CD14-positive monocyte (primary cell): Measurements from ENCODE around the gene NAT16. TPM values are rescaled to one million over a fixed set of nuclear protein-coding genes. Genes with fewer than 3 reads are reported as not detected.

Experiments
- DNase-seq, 3 donors: peaks; one replicate each; pipeline ENCODE4 v3.0.0-alpha.2; 2011 to 2022
- H2AFZ ChIP-seq: 2 replicates; pipeline ENCODE4 v1.6.0; 2012; ENCODE audit warnings: mild to moderate bottlenecking, low read depth, low read length, inconsistent platforms; ENCODE audit not compliant: insufficient read depth, poor library complexity, severe bottlenecking
- H3K27ac ChIP-seq, 2 donors: 1 replicate in 1 of 2; 2 replicates in 1 of 2; pipeline ENCODE4 v1.5.1; 2012 to 2013; ENCODE audit warnings: low read length in 2 of 2, control low read depth in 1 of 2, inconsistent platforms in 1 of 2, low read depth in 1 of 2, mild to moderate bottlenecking in 1 of 2
- H3K27me3 ChIP-seq, 2 donors: one replicate each; pipeline versions ENCODE4 v1.6.0 to v1.6.1; 2011 to 2013; ENCODE audit warnings: low read length in 2 of 2; ENCODE audit not compliant: control insufficient read depth in 2 of 2, insufficient read depth in 2 of 2
- H3K36me3 ChIP-seq, 2 donors: replicated peaks in 1 of 2; 1 replicate in 1 of 2; 2 replicates in 1 of 2; pipeline versions ENCODE4 v1.5.1 to v1.6.1; 2012 to 2013; ENCODE audit warnings: low read length in 2 of 2, control low read depth in 1 of 2, inconsistent platforms in 1 of 2, mild to moderate bottlenecking in 1 of 2; ENCODE audit not compliant: insufficient read depth in 2 of 2, control insufficient read depth in 1 of 2
- H3K4me1 ChIP-seq, 2 donors: 1 replicate in 1 of 2; 2 replicates in 1 of 2; pipeline versions ENCODE4 v1.5.1 to v1.6.1; 2012 to 2013; ENCODE audit warnings: low read length in 2 of 2, control low read depth in 1 of 2, inconsistent platforms in 1 of 2, mild to moderate bottlenecking in 1 of 2, moderate library complexity in 1 of 2; ENCODE audit not compliant: insufficient read depth in 2 of 2, control insufficient read depth in 1 of 2
- H3K4me2 ChIP-seq: replicated peaks from 2 replicates; pipeline ENCODE3; 2012; ENCODE audit warnings: low read length, moderate library complexity, mild to moderate bottlenecking; ENCODE audit not compliant: poor library complexity, severe bottlenecking; ENCODE audit errors: extremely low read depth
- H3K4me3 ChIP-seq, 3 experiments: fragments of 200-600 bp in 1 of 3; sonication (generic) in 1 of 3; replicated peaks in 1 of 3; 1 replicate in 2 of 3; 2 replicates in 1 of 3; pipeline ENCODE4 v1.5.1; 2011 to 2013; ENCODE audit warnings: low read length in 3 of 3, mild to moderate bottlenecking in 3 of 3, control low read depth in 2 of 3, low read depth in 2 of 3, inconsistent platforms in 1 of 3, moderate library complexity in 1 of 3
- H3K79me2 ChIP-seq: 2 replicates; pipeline ENCODE4 v1.6.0; 2012; ENCODE audit warnings: mild to moderate bottlenecking, control low read depth, inconsistent platforms, low read length, moderate library complexity; ENCODE audit not compliant: insufficient read depth
- H3K9ac ChIP-seq: 2 replicates; pipeline ENCODE4 v1.6.0; 2017; ENCODE audit warnings: low read length, mild to moderate bottlenecking; ENCODE audit not compliant: insufficient read depth, poor library complexity, severe bottlenecking
- H3K9me3 ChIP-seq, 2 donors: replicated peaks in 1 of 2; 1 replicate in 1 of 2; 2 replicates in 1 of 2; pipeline versions ENCODE4 v1.5.1 to v1.6.1; 2012 to 2013; ENCODE audit warnings: low read length in 2 of 2, control low read depth in 1 of 2; ENCODE audit not compliant: control insufficient read depth in 1 of 2, insufficient read depth in 1 of 2
- H4K20me1 ChIP-seq: 2 replicates; pipeline ENCODE4 v1.6.0; 2012; ENCODE audit warnings: mild to moderate bottlenecking, low read length, control low read depth, moderate library complexity; ENCODE audit not compliant: insufficient read depth
- H3K27ac Mint-ChIP-seq, 7 donors: one replicate each; pipeline ENCODE4 v1.8.0; 2020; ENCODE audit warnings: mild to moderate bottlenecking in 7 of 7, mixed read lengths in 7 of 7, moderate library complexity in 6 of 7, inconsistent platforms in 2 of 7
- H3K27me3 Mint-ChIP-seq, 3 donors: one replicate each; pipeline ENCODE4 v1.8.0; 2021 to 2022; ENCODE audit warnings: low read depth in 3 of 3, mild to moderate bottlenecking in 3 of 3, mixed read lengths in 3 of 3, moderate library complexity in 3 of 3, inconsistent platforms in 1 of 3
- H3K36me3 Mint-ChIP-seq, 2 donors: one replicate each; pipeline ENCODE4 v1.8.0; 2020; ENCODE audit warnings: mixed read lengths in 2 of 2, inconsistent platforms in 1 of 2, mild to moderate bottlenecking in 1 of 2
- H3K4me1 Mint-ChIP-seq: one replicate; pipeline ENCODE4 v1.8.0; 2020; ENCODE audit warnings: mild to moderate bottlenecking, mixed read lengths
- H3K4me3 Mint-ChIP-seq, 2 donors: one replicate each; pipeline ENCODE4 v1.8.0; 2020; ENCODE audit warnings: mild to moderate bottlenecking in 2 of 2, mixed read lengths in 2 of 2, moderate library complexity in 1 of 2
- H3K9me3 Mint-ChIP-seq, 7 donors: one replicate each; pipeline ENCODE4 v1.8.0; 2020 to 2022; ENCODE audit warnings: mixed read lengths in 7 of 7, mild to moderate bottlenecking in 6 of 7, moderate library complexity in 6 of 7, inconsistent platforms in 2 of 7
- CTCF ChIP-seq: fragments of 200-600 bp; IDR thresholded peaks from one replicate; pipeline ENCODE4 v1.8.0; 2022; ENCODE audit warnings: antibody characterized with exemption, mild to moderate bottlenecking
- WGBS: methylation state at CpG from one replicate; pipeline ENCODE4 v1.1.5; 2013; ENCODE audit warnings: missing lambda C conversion rate; ENCODE audit not compliant: insufficient coverage; 5-methylcytosine and 5-hydroxymethylcytosine counted together
- intact Hi-C, 2 donors: fragments of 100-400 bp; cut with micrococcal nuclease; formaldehyde crosslinking; loops; one replicate each; pipeline versions ENCODE4 v1.15.0 to v1.15.1; 2023
- polyA plus RNA-seq, 3 donors: library from polyadenylated mRNA; depleted of rRNA in 1 of 3; unstranded in 2 of 3; stranded (reverse) in 1 of 3; fragments of 300-500 nt in 2 of 3; fragments of >200 nt in 1 of 3; fragmentation: Illumina TruSeq in 2 of 3; gene quantifications; 1 replicate in 2 of 3; 2 replicates in 1 of 3; pipeline ENCODE4 v1.2.3, GENCODE V29; 2012 to 2021

The NAT16 gene
- polyA plus RNA-seq, 3 donors, result not detected

DNA sequence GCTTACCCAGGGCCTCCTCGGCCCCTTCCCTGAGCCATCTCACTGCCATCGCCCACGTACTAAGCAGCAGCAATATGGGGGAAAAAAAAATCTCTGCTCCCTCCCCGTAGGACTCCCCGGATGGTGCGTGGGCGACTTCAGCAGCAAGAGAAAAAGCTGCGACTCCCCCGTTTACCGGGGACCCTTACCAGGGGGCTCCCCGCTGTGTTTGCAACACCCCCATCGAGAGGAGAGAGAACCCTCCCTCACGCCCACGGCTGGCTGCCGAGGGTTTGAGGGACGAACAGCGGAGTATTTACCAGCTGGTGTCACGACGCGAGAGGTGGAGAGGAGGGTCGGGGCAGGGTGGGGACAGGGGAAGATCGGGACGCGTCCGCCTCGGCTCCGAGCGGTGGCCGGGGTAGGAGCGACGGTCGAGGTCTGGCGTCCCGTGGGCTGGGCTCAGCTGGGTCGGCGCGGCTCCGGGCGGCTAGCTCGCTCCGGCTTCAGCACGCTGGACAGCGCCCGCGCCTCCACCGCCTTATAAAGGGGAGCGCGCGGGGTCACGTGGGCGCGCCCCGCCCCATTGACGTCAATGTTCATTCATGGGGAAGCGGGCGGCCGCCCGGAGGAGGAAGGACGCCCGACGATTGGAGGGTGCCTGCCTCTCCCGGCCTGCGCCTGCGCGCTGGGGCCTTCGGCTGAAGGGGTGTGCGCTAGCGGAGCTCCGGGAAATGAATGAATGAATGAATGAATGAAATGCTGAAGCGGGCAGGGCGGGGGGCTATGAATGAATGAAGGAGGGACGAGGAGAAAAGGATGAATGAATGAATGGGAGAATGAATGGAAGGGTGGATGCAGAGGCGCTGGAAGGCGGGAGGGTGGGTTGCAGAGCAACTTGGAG lies 14.8 kb downstream of the NAT16 start, which contains the start of gene VGF:
TSS of gene VGF (minus strand) at position 495 of the 883 bp plus-strand sequence. CDS start 726 bp downstream, outside the sequence.
- DNase-seq, result peak; percentile 94 to 96 (median 95)
- Histone ChIP-seq H3K4me1 (peaks cover 26 to 44% of the 10 kb centered on the region in 2 donors), H4K20me1 (peaks cover 14% of the 10 kb centered on the region), H3K27ac (no peak within 1 kb of the TSS), H2AFZ (no peak within 1 kb of the TSS), H3K9ac (no peak within 1 kb of the TSS), H3K79me2 (no peaks in the 10 kb centered on the region), H3K27me3 (peaks cover 54 to 83% of the 10 kb centered on the region in 2 donors), H3K4me2 (peak within 1 kb of the TSS; percentile 59), H3K4me3 (peak within 1 kb of the TSS in 1 of 3 experiments; percentile 50), H3K36me3 (peaks cover under 1 to 2% of the 10 kb centered on the region in 2 donors), H3K9me3 (peaks cover 6 to 18% of the 10 kb centered on the region in 2 donors)
- no peak for TF ChIP-seq CTCF
- Mint-ChIP-seq H3K36me3 (peaks cover 21 to 28% of the 10 kb centered on the region in 2 donors), H3K4me1 (peaks cover 43% of the 10 kb centered on the region), H3K9me3 (peaks cover 2 to 44% (median 18%) of the 10 kb centered on the region in 7 donors), H3K27me3 (peaks cover 83 to 91% (median 86%) of the 10 kb centered on the region in 3 donors), H3K27ac (peak within 1 kb of the TSS in 3 of 7 donors; percentile 67 to 89 (median 85)), H3K4me3 (peak within 1 kb of the TSS; percentile 63 to 94)
- WGBS, result 1% methylated on average over 55 of the region's 74 CpGs
- intact Hi-C loops, result no loop called here

GRCh38 chr7:101164071-101164840 lies 15.8 kb downstream of the NAT16 start:
- 3% methylated on average over 74 of the region's 75 CpGs for WGBS
- peaks cover 72 to 80% (median 76%) of the 10 kb centered on the region in 3 donors for H3K27me3 Mint-ChIP-seq
- no peak for DNase-seq
- H3K27ac Mint-ChIP-seq, result no peak overlapping the region
- H3K27ac ChIP-seq, result no peak overlapping the region
- H3K4me1 Mint-ChIP-seq, result peaks cover 32% of the 10 kb centered on the region
- peaks cover 14% of the 10 kb centered on the region for H4K20me1 ChIP-seq
- peaks cover 3 to 11% of the 10 kb centered on the region in 2 donors for H3K36me3 ChIP-seq
- intact Hi-C loops, result no loop called here
- peaks cover 50 to 72% of the 10 kb centered on the region in 2 donors for H3K27me3 ChIP-seq
- H3K79me2 ChIP-seq, result no peaks in the 10 kb centered on the region
- H3K9me3 ChIP-seq, result peaks cover 6 to 18% of the 10 kb centered on the region in 2 donors
- H3K4me1 ChIP-seq, result peaks cover 15 to 34% of the 10 kb centered on the region in 2 donors
- peak overlapping the region; percentile 58 for H3K4me2 ChIP-seq
- H3K4me3 ChIP-seq, result peak overlapping the region in 1 of 3 experiments; percentile 56
- H3K4me3 Mint-ChIP-seq, result peak overlapping the region; percentile 6 to 94
- peaks cover 2 to 37% (median 16%) of the 10 kb centered on the region in 7 donors for H3K9me3 Mint-ChIP-seq
- H3K9ac ChIP-seq, result no peak overlapping the region
- no peak for TF ChIP-seq CTCF
- no peak overlapping the region for H2AFZ ChIP-seq
- peaks cover 32% of the 10 kb centered on the region in 2 donors for H3K36me3 Mint-ChIP-seq
